ENCODE data around the gene ULK4.

The ULK4 gene

DNA sequence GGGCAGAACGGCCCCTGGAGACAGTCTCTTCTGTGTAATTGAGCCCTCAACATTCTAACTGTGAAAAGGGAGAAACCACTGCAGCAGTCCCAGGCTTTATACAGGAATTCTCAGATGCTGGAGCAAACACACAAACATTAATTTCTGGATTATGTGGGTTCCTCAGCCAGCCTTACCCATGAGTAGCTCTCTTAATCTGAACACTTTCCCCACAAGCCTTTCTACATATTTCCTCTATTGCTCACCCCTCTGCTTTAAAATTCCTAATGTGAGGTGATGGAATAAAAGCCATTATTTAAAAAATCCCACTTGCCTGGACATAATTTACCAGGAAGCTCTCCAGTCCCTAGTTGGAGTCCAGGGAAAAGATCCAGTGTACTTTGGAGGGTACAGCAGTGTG, 623.6 kb downstream of the ULK4 start:
- no peak for FAIRE-seq

DNA sequence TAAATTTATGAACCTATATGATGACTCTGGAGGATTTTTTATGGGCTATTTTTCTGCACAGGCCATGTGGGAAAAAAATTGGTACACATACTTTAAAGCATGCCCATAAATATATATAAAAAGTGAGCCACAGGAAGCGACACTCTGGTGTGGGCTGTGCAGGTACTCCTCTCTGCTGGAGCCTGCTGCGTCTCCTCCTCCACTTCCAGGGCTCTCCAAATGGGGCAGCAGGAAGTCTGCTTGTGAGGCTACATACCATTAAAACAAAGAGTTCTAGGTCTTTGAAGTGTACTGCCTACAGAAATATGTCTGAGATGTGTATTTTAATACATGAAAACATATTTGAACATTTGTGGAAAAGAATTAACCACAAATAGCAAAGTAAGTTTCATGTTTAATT, 627.5 kb downstream of the ULK4 start:
- FAIRE-seq, result no peak

DNA sequence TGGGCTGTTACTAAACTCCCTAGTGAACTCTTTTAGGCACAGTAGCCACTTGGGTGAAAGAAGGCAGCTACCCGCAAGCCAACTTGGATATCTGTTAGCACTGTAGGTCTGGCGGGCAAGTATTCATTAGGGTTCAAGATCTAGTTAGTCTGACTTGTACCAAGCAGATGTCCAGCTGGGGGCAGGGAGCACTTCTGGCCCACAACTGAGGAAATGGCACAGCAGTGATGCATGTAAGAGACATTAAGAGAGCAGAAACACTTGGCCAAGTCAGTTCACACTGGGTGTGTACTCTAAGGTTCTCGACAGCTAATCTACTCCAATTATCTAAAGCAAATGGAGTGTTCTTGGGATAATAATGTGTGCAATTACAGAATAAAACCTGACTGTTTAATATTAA, 630.9 kb downstream of the ULK4 start:
- FAIRE-seq, result no peak

DNA sequence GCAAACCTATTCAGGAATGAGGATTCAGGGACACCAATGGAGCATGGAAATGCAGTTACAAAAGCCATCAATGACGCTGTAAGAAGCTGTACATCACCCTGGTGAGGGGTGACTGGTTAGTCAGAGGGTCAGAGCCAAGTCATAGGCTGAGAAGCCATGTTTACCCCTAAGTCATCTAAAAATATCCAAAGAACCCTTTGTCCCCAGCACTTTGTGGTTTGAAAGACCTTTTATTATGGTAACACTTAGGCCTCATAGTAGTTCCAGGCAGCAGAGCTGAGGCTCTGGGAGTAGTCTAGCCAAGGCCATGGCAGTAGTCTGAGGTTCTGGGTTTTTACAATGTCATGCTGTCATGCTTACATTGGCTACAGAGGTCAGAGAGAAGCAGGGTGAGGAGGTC, 631.4 kb downstream of the ULK4 start:
- no peak for FAIRE-seq

DNA sequence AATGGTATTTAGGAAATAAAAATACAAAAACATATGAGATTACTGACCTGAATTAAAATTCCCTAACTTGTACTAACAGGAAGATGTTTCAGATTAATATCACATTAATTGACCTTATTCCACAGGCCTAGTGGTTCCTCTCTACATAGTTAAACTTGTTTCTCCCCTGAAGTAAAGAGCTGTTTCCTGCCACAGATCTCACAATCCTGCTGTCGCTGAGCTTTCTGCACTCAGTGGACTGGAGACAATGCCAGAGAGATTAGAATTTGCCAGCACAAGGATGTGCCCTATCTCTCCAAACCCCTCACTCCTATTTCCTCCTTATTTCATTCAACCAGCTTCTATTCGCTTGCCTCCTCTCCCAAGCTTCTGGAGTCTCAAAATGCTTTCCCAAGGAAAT, 632.0 kb downstream of the ULK4 start:
- no peak for FAIRE-seq

DNA sequence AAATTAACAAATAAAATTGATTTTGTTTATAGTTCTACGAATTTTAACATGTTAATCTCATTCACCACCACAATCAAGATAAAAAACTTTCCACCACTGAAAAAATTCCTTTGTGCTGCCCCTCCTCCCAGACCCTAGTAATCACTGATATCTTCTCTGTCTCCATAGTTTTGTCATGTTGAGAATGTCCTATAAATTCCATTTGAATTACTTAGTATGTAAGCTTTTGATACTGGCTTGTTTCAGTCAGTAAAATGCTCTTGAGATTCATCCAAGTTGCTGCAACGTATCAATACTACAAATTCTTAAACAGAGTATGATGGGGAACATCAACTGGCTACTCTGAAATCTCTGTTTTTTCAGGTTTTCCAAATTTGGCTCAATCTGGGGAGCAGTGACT, 633.0 kb downstream of the ULK4 start:
- FAIRE-seq, result no peak

DNA sequence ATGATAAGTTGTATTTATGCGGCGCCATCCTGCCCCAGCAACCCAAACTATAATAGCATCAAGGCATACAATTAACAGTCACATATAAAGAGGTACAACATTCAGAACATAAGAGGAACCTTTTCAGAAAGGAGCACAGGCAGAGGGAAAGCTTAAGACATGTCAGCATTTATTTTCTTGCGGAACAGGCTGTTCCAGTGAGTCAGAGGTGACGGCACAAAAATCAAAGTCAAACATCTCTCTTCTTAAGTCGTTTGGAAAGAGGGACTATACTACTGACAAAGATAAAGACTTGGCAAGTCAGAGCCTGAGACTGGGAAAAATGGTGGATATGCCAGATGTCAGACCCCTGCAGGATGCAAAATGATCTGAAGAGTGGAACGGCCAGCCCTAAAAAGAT, 634.2 kb downstream of the ULK4 start:
- FAIRE-seq, result no peak

DNA sequence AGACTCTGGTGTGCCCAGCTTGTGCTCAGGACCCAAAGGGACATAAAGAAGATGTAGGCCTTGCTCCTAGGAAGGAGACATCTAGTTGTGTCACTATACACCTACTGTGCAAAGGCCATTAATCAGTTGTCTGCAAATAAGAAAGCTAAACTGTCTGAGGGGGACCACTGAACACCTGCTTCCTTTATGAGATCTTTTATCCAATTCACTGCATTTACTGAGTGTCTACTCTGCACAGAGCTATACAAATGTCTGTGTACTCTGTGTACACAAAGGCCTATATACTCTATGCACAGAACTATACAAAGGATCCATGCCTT, 637.8 kb downstream of the ULK4 start:
- FAIRE-seq, result no peak

DNA sequence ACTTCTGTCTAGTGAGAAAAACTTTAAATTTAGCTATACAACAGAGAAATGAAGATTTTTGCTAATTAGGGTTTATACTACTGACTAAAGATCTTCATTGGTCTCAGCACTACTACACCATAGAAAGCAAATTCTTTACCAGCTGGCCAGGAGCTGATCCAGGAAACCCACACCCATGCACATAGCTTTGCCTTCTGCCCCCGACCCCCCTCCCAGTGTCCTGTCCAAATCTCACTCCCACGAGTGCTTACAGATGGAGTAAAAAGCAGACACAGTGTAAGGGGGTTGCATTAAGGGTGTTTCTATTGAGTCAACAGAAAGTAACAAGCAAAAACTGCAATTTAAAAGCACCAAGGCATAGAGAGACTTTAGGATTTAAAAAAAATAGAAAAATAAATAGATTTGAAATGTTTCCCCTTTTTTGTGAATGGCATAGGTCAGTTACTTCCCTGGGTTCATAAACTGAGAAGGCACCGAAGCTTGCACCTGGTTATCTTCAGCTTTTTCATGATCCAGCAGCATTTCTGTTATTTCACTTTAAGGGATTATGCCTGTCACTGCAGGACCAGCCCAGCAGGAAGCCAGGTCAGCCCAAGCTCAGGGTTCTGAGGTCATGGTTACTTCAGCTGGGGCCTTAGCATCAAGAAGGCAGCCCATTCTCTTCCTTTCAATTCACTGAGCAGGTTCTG, 638.3 kb downstream of the ULK4 start:
- no peak for FAIRE-seq

DNA sequence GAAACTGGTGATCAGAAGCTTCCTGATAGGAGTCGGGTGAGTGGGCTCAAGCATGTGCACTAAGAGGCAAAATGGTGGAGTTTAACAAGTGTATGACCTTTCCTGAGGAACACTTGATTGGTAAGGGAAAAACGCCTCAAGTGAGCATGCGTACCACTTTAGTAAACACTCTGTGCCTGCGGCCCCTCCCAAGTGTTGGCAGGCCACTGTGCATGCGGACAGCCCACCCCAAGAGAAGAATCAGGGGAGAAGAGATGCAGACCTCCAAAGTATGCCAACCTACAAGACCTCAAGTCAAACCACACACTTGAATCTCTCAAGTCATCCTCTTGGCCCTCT, 640.3 kb downstream of the ULK4 start:
- FAIRE-seq, result no peak

DNA sequence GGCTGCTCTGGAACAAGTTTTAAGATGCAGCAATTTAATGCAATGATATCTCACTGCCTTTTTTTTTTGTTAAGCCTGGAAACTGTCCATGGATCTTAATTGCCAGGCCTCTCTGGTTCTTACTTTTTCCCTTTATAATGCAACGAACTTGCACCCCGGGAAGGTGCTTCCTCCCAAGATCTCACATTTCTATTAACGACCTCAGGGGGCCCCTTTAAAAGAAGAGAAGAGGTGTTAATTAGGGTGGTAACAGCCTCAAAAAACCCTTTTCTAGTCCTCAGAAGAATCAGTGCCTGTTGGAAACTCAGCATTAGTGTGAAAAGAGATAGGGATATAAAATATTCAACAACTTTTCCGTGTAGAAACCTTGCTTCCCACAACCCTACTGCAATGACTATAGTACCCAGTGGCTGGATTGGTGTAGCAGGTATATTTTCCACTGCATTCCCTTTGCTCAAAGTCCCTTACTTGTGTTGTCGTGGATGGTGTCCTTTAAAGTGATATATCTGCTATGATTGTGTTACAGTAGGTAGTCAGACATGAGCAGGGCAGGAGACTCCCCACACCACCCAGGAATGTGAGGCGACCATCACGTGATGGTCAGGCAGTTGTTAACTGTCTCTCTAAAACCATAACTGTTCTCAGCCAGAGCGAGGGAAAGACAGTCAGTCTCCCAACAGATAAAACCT, 640.8 kb downstream of the ULK4 start:
- no peak for FAIRE-seq

DNA sequence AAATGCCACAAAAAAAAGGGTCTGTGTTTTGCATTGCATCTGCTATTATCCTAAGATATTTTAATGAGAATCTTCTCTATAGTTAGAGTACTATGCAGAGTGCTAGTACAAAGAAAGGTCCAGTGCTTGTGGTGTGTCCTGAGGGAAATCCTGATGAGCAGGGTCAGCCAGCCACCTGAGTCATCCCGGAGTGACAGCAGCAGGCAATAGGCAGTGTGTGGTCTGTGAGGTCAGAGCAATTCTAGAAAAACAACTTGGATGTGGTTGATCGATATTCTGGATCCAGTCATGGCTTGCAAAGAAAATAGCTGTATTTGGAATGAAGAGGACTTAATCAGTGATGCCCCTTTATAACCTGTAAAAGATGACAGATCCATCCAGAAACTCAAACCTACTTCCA, 643.4 kb downstream of the ULK4 start:
- no peak for FAIRE-seq

DNA sequence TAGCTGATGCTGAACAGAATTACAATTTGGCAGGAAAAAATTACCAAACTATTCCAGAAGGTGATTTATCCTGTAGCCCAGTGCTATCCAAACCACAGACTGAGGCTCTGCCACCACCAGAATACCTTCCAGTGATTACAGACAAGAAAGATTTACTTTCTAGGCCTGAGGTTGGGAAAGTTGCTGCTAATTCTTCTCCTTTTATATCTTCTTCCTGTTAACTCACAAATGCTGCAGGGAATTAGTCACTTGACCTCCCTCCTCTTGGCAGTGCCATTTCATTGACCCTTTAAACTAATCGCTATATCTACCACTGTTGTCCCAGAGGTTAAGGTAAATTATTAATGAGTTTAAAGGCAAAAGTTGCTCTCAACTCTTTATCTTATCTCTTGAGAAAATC, 644.2 kb downstream of the ULK4 start:
- no peak for FAIRE-seq

DNA sequence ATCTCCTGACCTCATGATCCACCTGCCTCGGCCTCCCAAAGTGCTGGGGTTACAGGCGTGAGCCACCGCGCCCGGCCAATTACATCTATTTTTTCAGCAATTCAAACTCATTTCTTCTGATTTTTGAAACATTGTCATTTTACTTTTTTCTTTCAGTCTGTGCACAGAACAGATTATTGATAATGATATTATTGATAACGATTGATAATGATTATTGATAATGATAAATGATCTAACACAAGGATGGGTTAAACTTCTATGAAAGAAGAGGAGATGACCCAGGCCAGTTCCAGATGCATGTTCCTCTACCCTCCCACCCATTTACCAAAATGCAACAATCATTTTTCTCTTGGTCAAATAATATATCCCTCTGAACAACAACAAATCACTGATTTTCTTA, 644.6 kb downstream of the ULK4 start:
- no peak for FAIRE-seq

DNA sequence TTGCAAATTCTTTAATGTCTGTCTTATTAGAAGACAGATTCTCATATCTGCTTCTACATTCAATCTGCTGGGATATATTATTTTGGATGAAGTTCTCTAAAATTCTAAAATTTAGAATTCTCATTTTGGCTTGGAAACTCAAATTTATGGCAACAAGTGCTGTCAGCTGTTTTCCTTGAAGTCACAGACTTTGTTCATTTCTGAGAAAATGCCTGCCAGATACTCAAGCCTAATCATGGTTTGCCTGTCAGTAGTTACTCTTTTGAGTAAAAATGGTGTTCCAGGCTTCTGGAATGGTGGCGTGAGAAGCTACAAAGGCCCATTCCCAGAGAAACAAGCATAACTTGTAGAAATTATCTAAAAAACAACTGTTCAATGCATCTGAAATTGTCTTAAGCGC, 646.8 kb downstream of the ULK4 start:
- FAIRE-seq, result no peak

DNA sequence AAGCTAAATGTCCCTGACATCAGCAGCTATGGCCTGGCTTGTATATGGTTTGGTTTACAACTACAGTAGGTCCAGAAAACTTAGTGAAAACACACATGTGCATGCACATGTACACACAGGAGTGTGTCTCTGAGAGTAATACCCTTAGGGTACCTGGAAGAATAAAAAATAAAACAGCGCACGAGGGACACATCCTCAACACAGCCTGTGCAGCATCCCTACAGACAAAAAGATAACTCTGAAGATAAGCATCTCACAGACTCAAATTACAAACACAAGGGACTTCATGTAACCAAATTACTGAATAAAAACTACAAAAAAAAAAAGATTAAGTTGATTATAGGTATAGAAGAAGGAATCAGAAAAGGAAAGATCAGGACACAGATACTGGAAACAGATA, 653.8 kb downstream of the ULK4 start:
- FAIRE-seq, result no peak

DNA sequence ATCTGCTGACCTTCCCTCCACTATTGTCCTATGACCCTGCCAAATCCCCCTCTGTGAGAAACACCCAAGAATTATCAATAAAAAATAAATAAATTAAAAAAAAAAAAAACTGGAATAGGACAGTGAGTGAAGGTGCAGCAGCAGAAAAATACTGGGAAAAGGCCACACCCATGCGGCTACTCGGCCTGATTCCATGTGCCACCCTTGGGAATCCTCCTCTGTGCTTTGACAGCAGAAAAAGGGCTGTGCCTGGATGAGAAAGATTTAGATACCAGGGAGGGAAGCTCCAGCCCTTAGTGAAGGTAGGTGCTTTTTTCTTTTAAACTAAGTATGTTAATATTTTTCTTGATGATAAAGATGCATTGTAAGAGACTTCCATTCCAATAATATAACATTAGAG, 654.8 kb downstream of the ULK4 start:
- no peak for FAIRE-seq

DNA sequence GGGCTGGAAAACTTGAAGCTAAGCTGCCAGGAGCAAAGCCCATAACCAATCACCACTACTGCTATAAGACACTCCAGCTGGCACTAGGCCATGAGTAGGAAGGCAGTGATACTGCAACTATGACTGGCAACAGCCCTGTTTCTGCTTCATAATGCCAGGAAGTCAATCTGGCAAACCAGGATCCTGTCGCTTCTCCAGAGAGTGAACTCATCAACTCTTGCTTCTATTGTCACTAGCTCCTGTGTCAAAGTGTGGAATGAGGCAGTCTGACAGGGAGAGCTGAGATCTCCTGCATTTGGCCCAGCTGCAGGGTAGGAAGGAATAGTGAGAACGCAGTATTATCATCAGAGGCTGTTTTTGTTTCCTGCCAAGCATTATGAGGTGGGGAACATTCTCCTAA, 657.3 kb downstream of the ULK4 start:
- FAIRE-seq, result no peak

DNA sequence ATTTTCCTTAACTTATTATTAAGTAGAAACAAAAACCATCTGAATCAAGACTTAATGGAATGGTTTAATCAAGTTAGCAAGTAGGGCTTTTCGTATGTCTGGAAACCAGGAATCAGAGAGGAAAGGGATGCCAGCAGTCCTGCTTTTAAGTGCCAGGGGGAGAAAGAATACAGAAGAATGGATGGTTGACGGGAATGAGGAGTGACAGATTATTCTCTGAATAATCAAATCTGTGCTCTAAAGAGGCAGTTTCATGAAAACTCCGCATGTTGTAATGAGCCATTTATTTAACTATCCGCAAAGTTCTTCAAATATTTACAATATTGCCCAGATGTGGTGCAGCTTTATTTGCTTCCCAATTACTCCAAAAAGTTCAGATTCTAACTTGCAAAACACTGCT, 659.6 kb downstream of the ULK4 start:
- no peak for FAIRE-seq

DNA sequence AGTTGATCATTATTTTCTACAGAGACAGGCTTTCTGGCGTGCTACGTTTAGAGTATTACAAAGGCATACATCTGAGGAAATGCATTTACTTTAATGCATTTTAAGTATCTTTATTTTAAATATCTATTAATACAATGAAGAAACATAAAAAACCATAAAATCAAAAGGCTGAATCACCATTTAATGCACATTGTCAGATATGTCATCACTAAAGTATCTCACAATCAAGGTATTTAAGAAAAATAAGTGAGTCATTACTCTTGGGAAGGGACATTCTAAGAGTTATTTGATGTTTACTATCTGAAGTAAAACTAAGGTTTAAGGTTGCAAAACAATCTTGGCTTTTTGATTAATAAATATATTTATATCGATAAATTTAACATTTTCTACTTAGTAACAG, 660.4 kb downstream of the ULK4 start:
- FAIRE-seq, result no peak

DNA sequence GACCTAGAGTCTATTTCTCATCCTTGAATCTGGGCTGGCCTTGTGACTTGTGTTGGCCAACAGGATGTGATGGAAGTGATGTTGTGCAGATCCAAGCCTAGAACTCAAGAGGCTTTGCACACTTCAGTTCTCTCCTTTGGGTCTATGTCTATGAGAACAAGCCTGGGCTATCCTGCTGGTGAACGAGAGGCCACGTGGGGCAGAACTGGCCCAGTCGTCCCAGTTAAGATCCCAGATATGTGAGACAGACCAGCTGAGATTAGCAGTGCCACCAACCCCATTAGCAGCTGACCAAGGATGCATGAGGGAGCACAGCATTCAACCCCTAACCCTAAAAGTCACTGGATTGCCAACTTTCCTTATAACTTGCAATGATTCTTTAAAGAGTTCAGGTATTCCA, 662.9 kb downstream of the ULK4 start:
- no peak for FAIRE-seq

DNA sequence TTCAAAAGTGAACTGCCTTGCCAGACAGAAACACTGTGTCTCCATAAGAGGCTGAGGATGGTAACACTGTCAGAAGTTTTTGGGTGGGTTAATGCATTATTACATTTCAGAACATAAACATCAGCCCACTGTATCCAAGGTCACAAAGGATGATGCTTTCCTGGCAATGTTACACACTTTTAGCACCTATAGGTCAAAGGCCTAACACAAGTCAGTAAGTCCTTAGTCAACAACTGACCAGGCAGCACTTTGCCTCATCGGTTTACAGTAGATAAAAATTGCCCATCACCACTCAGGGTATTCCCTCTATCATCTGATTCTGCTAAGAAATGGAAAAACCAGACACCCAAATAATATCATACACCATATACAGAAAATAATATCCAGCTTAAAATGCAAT, 664.2 kb downstream of the ULK4 start:
- no peak for FAIRE-seq

DNA sequence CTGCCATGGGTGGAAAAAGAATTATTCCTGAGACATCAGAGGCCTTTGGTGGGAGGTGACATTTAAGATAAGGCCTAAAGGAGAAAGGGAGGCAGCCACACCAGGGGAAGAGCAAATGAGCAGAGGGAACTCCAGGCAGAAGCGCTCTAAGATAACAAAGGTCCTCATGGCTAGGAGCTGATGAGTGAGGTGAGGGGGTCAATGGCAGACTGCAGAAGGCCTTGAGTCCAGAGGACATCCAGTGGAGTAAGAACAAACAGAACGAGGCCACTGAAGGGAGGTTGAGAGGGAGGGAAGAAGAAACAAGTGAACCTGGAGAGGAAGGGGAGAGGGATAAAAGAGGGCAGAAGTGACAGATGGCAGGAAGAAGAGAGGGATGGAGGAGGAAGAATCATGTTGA, 665.3 kb downstream of the ULK4 start:
- FAIRE-seq, result no peak

DNA sequence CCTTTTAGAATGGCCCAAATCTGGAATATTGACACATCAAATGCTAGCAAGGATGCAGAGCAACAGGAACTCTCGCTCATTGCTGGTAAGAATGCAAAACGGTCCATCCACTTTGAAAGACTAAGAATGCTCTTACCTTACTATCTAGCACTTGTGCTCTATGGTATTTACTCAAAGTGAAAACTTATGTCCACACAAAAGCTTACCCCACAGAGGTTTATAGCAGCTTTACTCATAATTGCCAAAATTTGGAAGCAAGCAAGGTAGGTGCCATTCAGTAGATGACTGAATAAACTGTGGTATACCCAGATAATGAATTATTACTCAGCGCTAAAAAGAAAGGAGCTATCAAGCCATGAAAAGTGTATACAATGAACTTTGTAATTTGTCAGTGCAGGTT, 666.2 kb downstream of the ULK4 start:
- no peak for FAIRE-seq

DNA sequence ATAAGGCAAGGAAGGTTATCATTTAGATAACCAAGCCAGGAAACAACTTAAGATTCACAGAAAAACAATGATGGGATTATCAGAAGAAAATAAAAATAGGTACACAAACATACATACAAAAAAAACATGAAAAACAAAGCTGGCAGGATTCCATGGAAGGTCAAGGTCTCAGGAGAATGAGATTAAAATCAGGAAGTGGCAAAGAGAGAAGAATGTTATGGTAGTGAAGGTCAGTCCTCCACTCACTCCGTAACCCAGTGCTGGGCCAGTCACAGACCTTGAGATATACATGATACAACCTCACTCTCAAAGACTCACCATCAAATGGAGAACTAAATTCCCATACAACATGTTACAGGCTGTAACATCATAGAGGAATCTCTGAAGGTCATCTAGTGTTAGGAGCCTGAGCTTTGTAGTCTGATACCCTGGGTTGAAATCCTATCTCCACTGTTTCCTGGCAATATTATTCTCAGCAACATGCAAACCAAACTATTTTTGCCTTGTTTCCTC, 668.7 kb downstream of the ULK4 start:
- FAIRE-seq, result no peak
